GM23248 (cell line): ENCODE data around the gene GRM3.

ENCODE experiments used
- EZH2 ChIP-seq: fragments of 200-600 bp; sonication (generic); IDR thresholded peaks from 2 replicates; pipeline ENCODE4 v1.6.1; 2018; ENCODE audit warnings: antibody characterized with exemption, mild to moderate bottlenecking; ENCODE audit not compliant: insufficient read depth, poor library complexity, severe bottlenecking
- EZH2phosphoT487 ChIP-seq: fragments of 200-600 bp; sonication (generic); IDR thresholded peaks from 2 replicates; pipeline ENCODE4 v1.6.1; 2018; ENCODE audit warnings: antibody characterized with exemption, moderate library complexity, mild to moderate bottlenecking, low read depth; ENCODE audit not compliant: insufficient read depth

GRCh38 chr7:86913709-86914108 is 270.0 kb downstream of the GRM3 start:
- no peak for TF ChIP-seq EZH2phosphoT487
- TF ChIP-seq EZH2 = no peak
